GM21360 (cell line): ENCODE data around the gene ARHGAP28.
"Not testable (repeated sequence)": the region's sequence is repeated elsewhere in the genome, so short reads cannot be mapped to it uniquely, and the experiment has no call there.

Experiments
- ATAC-seq: cut with Tn5 transposase; IDR thresholded peaks from one replicate; pipeline ENCODE4 v1.9.1; 2021; ENCODE audit warnings: mild to moderate bottlenecking, moderate library complexity; ENCODE audit not compliant: unreplicated experiment

Gene ARHGAP28

GRCh38 chr18:6775237-6775636 lies 45.7 kb downstream of the ARHGAP28 start:
- no peak for ATAC-seq

GRCh38 chr18:6775702-6776101 lies 46.2 kb downstream of the ARHGAP28 start:
- no peak for ATAC-seq

GRCh38 chr18:6776188-6776587 lies 46.7 kb downstream of the ARHGAP28 start:
- no peak for ATAC-seq

- no peak for ATAC-seq
These were observed 48.0 kb downstream of the ARHGAP28 start for GRCh38 chr18:6777509-6777908.

- no peak for ATAC-seq
These were observed 49.1 kb downstream of the ARHGAP28 start for GRCh38 chr18:6778459-6779247.

GRCh38 chr18:6781142-6781714 lies 51.7 kb downstream of the ARHGAP28 start:
- ATAC-seq, result no peak

GRCh38 chr18:6781796-6782195 lies 52.3 kb downstream of the ARHGAP28 start:
- no peak for ATAC-seq

- no peak for ATAC-seq
These were observed 53.3 kb downstream of the ARHGAP28 start for GRCh38 chr18:6782861-6783260.

GRCh38 chr18:6784046-6784445 lies 54.5 kb downstream of the ARHGAP28 start:
- ATAC-seq, result no peak

GRCh38 chr18:6785001-6785400 lies 55.5 kb downstream of the ARHGAP28 start:
- no peak for ATAC-seq

GRCh38 chr18:6785411-6785810 lies 55.9 kb downstream of the ARHGAP28 start:
- ATAC-seq, result no peak

GRCh38 chr18:6792391-6792790 lies 62.9 kb downstream of the ARHGAP28 start:
- ATAC-seq, result no peak

- no peak for ATAC-seq
These were observed 63.9 kb downstream of the ARHGAP28 start for GRCh38 chr18:6793455-6793854.

GRCh38 chr18:6793986-6794385 lies 64.5 kb downstream of the ARHGAP28 start:
- no peak for ATAC-seq

GRCh38 chr18:6795307-6795706 lies 65.8 kb downstream of the ARHGAP28 start:
- no peak for ATAC-seq

GRCh38 chr18:6796511-6796910 lies 67.0 kb downstream of the ARHGAP28 start:
- ATAC-seq, result no peak

GRCh38 chr18:6797171-6797570 lies 67.7 kb downstream of the ARHGAP28 start:
- ATAC-seq, result no peak

- ATAC-seq, result no peak
These were observed 69.4 kb downstream of the ARHGAP28 start for GRCh38 chr18:6798896-6799295.

- not testable (repeated sequence) for ATAC-seq
These were observed 70.8 kb downstream of the ARHGAP28 start for GRCh38 chr18:6800309-6800708.

- no peak for ATAC-seq
These were observed 78.2 kb downstream of the ARHGAP28 start for GRCh38 chr18:6807515-6808257.

GRCh38 chr18:6810191-6810590 lies 80.7 kb downstream of the ARHGAP28 start:
- ATAC-seq, result no peak

GRCh38 chr18:6811816-6812215 lies 82.3 kb downstream of the ARHGAP28 start:
- no peak for ATAC-seq
